ENCODE measurements around the gene NCKAP5. TPM values are rescaled to one million over a fixed set of nuclear protein-coding genes. Genes with fewer than 3 reads are reported as not detected.

The NCKAP5 gene
- polyA plus RNA-seq, 3 donors: 7.6 to 10.1 (median 8.2) TPM

GRCh38 chr2:133498662-133499585 is 69.3 kb downstream of the NCKAP5 start:
- no peak for DNase-seq (ENCODE audit: low read depth in 3 of 3, low spot score in 2 of 3)

GRCh38 chr2:133497951-133498565 is 70.2 kb downstream of the NCKAP5 start:
- DNase-seq (ENCODE audit: low read depth in 3 of 3, low spot score in 2 of 3): no peak

GRCh38 chr2:133497270-133497893 is 70.9 kb downstream of the NCKAP5 start:
- no peak for DNase-seq (ENCODE audit: low read depth in 3 of 3, low spot score in 2 of 3)

- DNase-seq (ENCODE audit: low read depth in 3 of 3, low spot score in 2 of 3): no peak
Observed at GRCh38 chr2:133496501-133497269, 71.6 kb downstream of the NCKAP5 start.

GRCh38 chr2:133495226-133495625 is 73.0 kb downstream of the NCKAP5 start:
- no peak for DNase-seq (ENCODE audit: low read depth in 3 of 3, low spot score in 2 of 3)

GRCh38 chr2:133492719-133493380 is 75.4 kb downstream of the NCKAP5 start:
- DNase-seq (ENCODE audit: low read depth in 3 of 3, low spot score in 2 of 3): no peak

- DNase-seq (ENCODE audit: low read depth in 3 of 3, low spot score in 2 of 3): no peak
Observed at GRCh38 chr2:133490411-133490980, 77.8 kb downstream of the NCKAP5 start.

- no peak for DNase-seq (ENCODE audit: low read depth in 3 of 3, low spot score in 2 of 3)
Observed at GRCh38 chr2:133489641-133490410, 78.4 kb downstream of the NCKAP5 start.

GRCh38 chr2:133489146-133489545 is 79.1 kb downstream of the NCKAP5 start:
- DNase-seq (ENCODE audit: low read depth in 3 of 3, low spot score in 2 of 3): no peak

GRCh38 chr2:133486771-133487191 is 81.5 kb downstream of the NCKAP5 start:
- DNase-seq (ENCODE audit: low read depth in 3 of 3, low spot score in 2 of 3): no peak

- no peak for DNase-seq (ENCODE audit: low read depth in 3 of 3, low spot score in 2 of 3)
Observed at GRCh38 chr2:133485868-133486267, 82.4 kb downstream of the NCKAP5 start.

- no peak for DNase-seq (ENCODE audit: low read depth in 3 of 3, low spot score in 2 of 3)
Observed at GRCh38 chr2:133484784-133485183, 83.5 kb downstream of the NCKAP5 start.

- no peak for DNase-seq (ENCODE audit: low read depth in 3 of 3, low spot score in 2 of 3)
Observed at GRCh38 chr2:133484106-133484505, 84.2 kb downstream of the NCKAP5 start.

GRCh38 chr2:133483181-133483580 is 85.1 kb downstream of the NCKAP5 start:
- no peak for DNase-seq (ENCODE audit: low read depth in 3 of 3, low spot score in 2 of 3)

- no peak for DNase-seq (ENCODE audit: low read depth in 3 of 3, low spot score in 2 of 3)
Observed at GRCh38 chr2:133480707-133481429, 87.4 kb downstream of the NCKAP5 start.

- DNase-seq (ENCODE audit: low read depth in 3 of 3, low spot score in 2 of 3): no peak
Observed at GRCh38 chr2:133477616-133477990, 90.7 kb downstream of the NCKAP5 start.

- DNase-seq (ENCODE audit: low read depth in 3 of 3, low spot score in 2 of 3): no peak
Observed at GRCh38 chr2:133476931-133477615, 91.2 kb downstream of the NCKAP5 start.

- DNase-seq (ENCODE audit: low read depth in 3 of 3, low spot score in 2 of 3): no peak
Observed at GRCh38 chr2:133476286-133476685, 92.0 kb downstream of the NCKAP5 start.

All from right renal cortex interstitium (tissue), 3 donors.